HG03280 (cell line): ENCODE data around the gene MC2R.
A peak's percentile ranks its signal among the peaks of the same experiment; 100 is the strongest.
"Not testable (repeated sequence)": the region's sequence is repeated elsewhere in the genome, so short reads cannot be mapped to it uniquely, and the experiment has no call there.

ENCODE experiments used
- ATAC-seq: cut with Tn5 transposase; IDR thresholded peaks from one replicate; pipeline ENCODE4 v1.9.1; 2021; ENCODE audit warnings: mild to moderate bottlenecking, moderate library complexity; ENCODE audit not compliant: unreplicated experiment

Gene MC2R

GRCh38 chr18:13894531-13894930, 20.8 kb downstream of the MC2R start:
- ATAC-seq, result no peak

GRCh38 chr18:13893418-13893760, 21.9 kb downstream of the MC2R start:
- peak; percentile 96 for ATAC-seq

GRCh38 chr18:13892098-13892497, 23.2 kb downstream of the MC2R start:
- ATAC-seq, result no peak

GRCh38 chr18:13890761-13891361, 24.5 kb downstream of the MC2R start:
- no peak for ATAC-seq

GRCh38 chr18:13889671-13890070, 25.7 kb downstream of the MC2R start:
- no peak for ATAC-seq

GRCh38 chr18:13888191-13888716, 27.1 kb downstream of the MC2R start:
- no peak for ATAC-seq

- no peak for ATAC-seq
Observed at GRCh38 chr18:13885009-13885408, 30.3 kb downstream of the MC2R start.

- ATAC-seq, result no peak
Observed at GRCh38 chr18:13879937-13880336, 35.4 kb downstream of the MC2R start.

GRCh38 chr18:13879492-13879891, 35.8 kb downstream of the MC2R start:
- ATAC-seq, result no peak

GRCh38 chr18:13878857-13879256, 36.5 kb downstream of the MC2R start:
- no peak for ATAC-seq

- ATAC-seq, result no peak
Observed at GRCh38 chr18:13877157-13877556, 38.2 kb downstream of the MC2R start.

- no peak for ATAC-seq
Observed at GRCh38 chr18:13874558-13874957, 40.8 kb downstream of the MC2R start.

GRCh38 chr18:13872932-13873331, 42.4 kb downstream of the MC2R start:
- no peak for ATAC-seq

- ATAC-seq, result no peak
Observed at GRCh38 chr18:13872373-13872772, 43.0 kb downstream of the MC2R start.

GRCh38 chr18:13871701-13872100, 43.6 kb downstream of the MC2R start:
- no peak for ATAC-seq

- ATAC-seq, result no peak
Observed at GRCh38 chr18:13868501-13869271, 46.6 kb downstream of the MC2R start.

GRCh38 chr18:13862898-13863297, 52.4 kb downstream of the MC2R start:
- not testable (repeated sequence) for ATAC-seq

- ATAC-seq, result no peak
Observed at GRCh38 chr18:13849791-13850190, 65.5 kb downstream of the MC2R start.

- no peak for ATAC-seq
Observed at GRCh38 chr18:13836559-13836958, 78.8 kb downstream of the MC2R start.

GRCh38 chr18:13835202-13835601, 80.1 kb downstream of the MC2R start:
- ATAC-seq, result no peak

GRCh38 chr18:13834496-13835015, 80.8 kb downstream of the MC2R start:
- ATAC-seq, result no peak
